HG03108 (cell line): ENCODE measurements around the gene GRAMD2B.
"Not testable (repeated sequence)": the region's sequence is repeated elsewhere in the genome, so short reads cannot be mapped to it uniquely, and the experiment has no call there.

Source experiments
- ATAC-seq: cut with Tn5 transposase; IDR thresholded peaks from one replicate; pipeline ENCODE4 v1.9.1; 2021; ENCODE audit warnings: moderate library complexity; ENCODE audit not compliant: unreplicated experiment

Gene GRAMD2B

DNA sequence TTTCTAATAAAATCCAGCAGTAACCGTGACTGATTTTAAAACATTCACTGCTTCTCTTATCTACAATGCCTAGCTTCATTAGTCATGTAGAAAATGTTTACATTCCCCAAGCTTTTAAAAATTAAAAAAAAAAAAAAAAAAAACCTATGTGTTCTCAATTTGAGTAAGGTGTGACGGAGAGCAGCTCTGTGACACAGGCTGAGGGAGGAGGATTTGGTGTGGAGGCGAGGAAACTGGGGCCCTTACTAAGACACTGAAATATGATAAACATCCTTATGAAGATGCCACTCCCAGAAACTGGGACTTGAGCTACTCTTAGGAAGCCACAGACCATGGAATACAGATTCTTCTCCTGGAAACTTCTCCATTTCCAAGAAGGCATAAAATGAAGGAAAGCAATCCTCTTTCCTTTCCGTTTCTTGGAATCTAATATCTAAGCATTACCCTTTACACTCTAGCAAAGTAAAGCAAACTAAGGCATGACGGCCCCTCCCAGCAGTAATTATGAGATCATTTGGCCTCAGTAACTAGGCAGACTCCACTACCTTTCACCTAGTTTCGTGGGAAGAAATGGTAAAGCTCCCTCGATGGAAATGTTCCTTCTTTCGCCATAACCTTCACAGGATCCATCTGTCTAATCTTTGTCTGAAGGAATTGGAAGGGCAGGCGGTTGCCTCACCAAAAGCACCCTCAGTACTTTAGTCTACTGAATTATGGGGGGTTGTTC, 23.5 kb downstream of the GRAMD2B start:
- ATAC-seq, result no peak

- no peak for ATAC-seq
Observed at GRCh38 chr5:126448720-126449119, 25.5 kb downstream of the GRAMD2B start.

GRCh38 chr5:126449751-126450271, 26.6 kb downstream of the GRAMD2B start:
- ATAC-seq, result peak; percentile 86

- ATAC-seq, result peak; percentile 45
Observed at GRCh38 chr5:126450346-126450745, 27.1 kb downstream of the GRAMD2B start.

DNA sequence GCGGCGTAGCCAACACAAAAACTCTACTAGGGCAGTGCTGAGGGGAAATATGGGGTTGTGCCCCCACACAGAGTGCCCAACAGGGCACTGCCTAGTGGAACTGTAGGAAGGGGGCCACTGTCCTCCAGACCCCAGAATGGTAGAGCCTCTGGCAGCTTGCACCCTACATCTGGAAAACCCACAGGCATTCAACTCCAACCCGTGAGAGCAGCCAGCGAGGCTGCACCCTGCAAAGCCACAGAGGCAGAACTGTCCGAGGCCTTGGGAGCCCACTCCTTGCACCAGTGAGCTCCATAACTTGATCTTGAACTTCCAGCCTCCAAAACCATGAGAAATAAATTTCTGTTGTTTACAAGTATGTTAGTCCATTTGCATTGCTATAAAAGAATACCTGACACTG, 27.7 kb downstream of the GRAMD2B start:
- no peak for ATAC-seq

- ATAC-seq, result no peak
Observed at GRCh38 chr5:126452477-126452876, 29.3 kb downstream of the GRAMD2B start.

- ATAC-seq, result no peak
Observed at GRCh38 chr5:126454081-126454480, 30.9 kb downstream of the GRAMD2B start.

DNA sequence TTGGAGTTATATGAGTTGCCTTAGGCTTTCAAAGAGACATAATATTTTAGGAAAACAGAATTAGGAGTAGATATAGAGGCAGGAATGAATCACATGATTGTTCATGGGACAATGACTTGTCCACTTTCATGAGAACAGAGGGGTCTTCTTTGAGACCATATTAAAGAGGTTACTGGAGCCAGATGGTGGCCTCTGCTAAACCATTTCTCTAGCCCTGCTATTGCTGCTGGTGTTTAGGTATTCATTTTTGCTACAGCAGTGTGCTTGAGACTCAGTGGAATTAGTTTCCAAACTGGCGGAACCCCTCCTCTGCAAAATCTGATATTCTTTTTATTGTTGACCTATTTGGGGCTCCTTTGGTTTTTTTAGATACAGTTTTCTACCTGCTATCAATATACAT, 31.3 kb downstream of the GRAMD2B start:
- no peak for ATAC-seq

- ATAC-seq, result no peak
Observed at GRCh38 chr5:126455264-126455663, 32.1 kb downstream of the GRAMD2B start.

DNA sequence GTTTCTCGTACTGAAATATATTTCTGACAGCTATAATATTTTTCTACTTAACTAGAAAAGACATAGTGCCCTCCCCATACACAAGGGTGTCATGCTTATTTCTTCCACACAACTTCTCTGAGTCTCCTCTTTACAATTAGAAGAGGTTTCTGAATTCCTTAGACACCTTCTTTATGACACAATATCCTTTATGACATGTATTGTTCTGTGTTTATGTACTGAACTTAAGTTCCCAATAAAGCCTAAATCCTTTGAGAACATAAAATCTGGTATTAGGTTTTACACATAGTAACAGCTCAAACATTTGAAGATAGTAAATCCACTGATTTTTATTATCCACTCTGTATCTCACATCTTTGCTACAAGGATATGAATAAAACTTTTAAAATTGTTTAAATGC, 32.5 kb downstream of the GRAMD2B start:
- ATAC-seq, result no peak

GRCh38 chr5:126456217-126456820, 33.1 kb downstream of the GRAMD2B start:
- no peak for ATAC-seq

DNA sequence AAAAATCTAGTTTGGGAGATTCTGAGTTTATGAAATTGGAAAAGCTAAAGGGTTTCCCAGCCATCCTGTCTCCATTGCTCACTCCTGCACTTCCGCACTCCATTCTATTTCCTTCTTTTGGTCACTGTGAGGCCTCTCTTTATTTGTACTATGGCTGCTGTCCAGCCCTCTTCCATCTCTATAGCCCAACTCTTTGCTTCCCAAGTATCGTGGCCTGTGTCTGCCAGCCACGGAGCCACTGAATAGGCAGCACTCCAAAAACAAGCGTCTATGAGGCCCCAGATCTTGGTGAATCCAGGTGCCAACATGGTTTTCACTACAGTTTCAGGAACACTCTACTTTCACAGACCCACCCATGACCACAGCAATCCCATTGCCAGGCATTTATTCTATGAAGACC, 37.2 kb downstream of the GRAMD2B start:
- ATAC-seq, result no peak

DNA sequence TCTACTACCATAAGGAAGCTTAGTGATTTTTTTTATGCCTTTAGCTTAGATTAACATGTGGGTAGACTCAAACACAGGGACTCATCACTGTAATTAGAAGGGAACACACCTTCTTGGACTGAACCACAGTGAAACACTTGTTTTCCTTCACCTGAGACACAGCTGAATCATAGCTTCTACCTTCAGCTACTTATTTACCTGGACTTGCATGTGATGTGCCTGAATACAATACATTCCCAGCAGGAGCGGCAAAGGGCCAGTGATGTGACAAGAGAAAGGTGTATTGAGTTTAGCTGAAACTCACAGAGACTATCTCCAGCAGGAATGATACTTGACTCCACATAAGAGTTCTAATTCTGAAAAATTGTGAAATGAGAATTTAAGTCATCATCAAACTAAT, 37.8 kb downstream of the GRAMD2B start:
- no peak for ATAC-seq

DNA sequence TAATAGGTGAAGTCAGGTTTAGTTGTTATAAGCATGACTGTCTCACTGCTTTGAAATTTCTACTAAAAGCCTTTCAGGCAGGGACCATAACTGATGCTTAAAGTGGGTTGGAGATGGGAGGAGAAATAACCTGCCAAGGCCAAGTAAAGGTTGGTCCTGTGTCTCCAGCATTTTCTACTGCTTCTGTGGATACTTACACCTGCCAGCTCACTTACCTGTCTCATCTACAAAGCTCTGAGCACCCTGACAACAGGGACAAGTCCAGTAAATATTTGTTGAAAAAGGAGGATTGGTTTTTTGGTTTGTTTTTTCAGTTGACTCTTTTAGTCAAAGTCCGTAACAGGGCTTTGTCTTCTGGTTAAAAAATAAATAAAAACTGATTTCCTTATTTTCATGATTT, 38.6 kb downstream of the GRAMD2B start:
- ATAC-seq, result peak; percentile 11

DNA sequence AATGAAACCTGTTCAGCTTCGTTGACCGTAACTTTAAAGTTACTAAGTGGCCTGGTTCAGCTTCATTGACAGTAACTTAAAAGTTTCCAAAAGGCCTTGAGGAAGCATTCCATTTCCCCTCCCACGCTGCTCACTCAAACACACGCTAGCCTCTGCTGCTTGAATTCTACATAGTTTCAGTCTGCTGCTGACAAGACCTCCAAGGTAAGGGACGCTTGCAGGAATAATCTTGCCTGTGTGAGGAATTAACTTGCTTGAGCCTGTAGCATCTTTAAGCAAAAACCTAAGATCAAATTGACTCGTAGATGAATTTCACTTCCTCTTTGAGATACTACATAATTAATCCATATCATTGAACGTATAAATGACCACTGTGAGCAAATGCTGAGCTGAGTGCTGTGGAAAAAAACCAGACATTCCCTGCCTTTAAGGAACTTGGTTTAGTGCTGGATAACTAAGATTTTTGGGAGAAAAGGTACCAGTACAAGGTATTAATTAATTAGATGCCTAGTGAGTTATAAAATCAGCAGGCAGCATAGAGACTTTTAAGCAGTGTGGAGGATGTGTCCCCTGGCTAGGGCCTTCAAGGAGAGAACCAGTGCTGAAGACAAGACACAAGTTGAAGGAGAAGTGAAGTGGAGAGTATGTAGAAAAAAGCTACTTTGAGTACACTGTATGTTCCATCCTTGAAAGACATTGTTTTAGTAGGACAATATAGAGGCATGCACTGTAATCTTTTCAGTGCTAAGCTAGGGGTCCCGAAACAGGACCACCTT, 39.2 kb downstream of the GRAMD2B start:
- ATAC-seq, result peak; percentile 73

DNA sequence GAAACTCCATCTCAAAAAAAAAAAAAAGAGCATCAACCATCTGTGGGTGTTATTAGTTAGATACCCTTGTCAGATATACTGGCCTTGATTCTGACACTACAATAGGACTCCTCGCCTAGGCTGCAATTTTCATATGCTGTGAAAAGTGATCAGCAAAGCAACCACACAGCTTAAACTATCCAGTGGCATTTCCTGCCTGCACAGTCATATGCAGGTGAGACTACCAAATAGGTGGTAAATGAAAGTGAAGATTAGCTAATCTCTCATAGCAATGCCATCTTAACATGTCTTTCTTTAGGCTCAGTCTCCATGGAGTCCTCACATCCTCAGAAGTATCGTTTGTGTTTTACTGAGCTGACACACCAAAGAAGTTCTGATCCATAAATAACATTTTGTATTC, 40.8 kb downstream of the GRAMD2B start:
- peak; percentile 34 for ATAC-seq

GRCh38 chr5:126464959-126465358, 41.8 kb downstream of the GRAMD2B start:
- no peak for ATAC-seq

GRCh38 chr5:126468091-126468490, 44.9 kb downstream of the GRAMD2B start:
- ATAC-seq, result no peak

DNA sequence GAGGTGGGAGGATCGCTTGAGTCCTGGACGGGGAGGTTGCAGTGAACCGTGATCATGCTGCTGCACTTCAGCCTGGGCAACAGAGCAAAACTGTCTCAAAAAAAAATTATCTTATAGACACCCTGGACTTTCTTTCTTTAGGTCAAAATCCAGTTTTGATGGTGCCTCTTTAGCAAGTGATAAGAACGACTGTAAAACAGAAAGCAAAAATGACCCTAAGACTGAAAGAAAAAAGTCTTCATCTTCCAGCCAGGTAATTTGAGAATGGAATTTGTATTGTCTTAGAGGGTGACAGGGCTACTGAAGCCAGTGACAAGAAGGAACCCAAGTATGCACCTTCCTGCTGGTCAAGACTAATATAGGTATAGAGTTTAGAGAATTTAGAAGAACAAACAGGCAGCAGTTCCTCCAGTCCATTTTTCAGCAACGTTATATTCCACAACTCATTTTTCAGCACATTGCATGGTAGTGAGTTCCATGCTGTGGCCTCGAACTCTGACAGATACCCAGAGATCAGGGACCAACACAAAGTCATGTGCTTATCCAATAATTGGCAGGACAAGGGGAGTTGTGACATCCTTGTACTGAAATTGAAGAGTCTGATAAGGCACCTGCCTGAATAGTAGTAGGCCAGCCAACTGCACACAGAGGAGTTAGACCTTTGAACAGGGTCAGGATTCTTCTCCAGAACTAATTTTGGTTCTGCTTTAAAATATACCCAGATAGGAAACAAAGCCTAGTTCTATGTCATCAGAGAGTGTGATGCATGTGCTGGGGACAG, 46.5 kb downstream of the GRAMD2B start:
- ATAC-seq, result no peak

DNA sequence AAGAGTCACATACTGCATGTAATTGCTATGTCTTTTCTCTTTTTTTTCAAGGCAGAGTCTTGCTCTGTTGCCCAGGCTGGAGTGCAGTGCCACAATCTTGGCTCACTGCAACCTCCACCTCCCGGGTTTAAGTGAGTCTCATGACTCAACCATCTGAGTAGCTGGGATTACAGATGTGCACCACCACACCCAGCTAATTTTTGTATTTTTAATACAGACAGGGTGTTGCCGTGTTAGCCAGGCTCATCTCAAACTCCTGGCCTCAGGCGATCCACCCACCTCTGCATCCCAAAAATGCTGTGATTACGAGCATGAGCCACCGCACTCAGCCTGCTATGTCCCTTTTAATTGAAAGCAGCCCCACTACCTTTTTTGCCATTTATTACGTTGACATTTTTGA, 47.3 kb downstream of the GRAMD2B start:
- not testable (repeated sequence) for ATAC-seq

GRCh38 chr5:126471247-126471646, 48.0 kb downstream of the GRAMD2B start:
- no peak for ATAC-seq
